Transverse colon (tissue), 4 donors: ENCODE data around the gene IPO8. TPM values are rescaled to one million over a fixed set of nuclear protein-coding genes. Genes with fewer than 3 reads are reported as not detected.

ENCODE experiments used
- DNase-seq: peaks from one replicate; pipeline ENCODE4 v3.0.0-alpha.2; 2019
- H3K27ac ChIP-seq, 4 donors: fragments of 200-600 bp; sonication (generic); 2 replicates each; pipeline ENCODE4 v1.5.1; 2016 to 2018; ENCODE audit warnings: inconsistent platforms in 4 of 4
- H3K27me3 ChIP-seq: fragments of 200-600 bp; sonication (generic); 2 replicates; pipeline ENCODE4 v1.5.1; 2017; ENCODE audit warnings: inconsistent platforms
- H3K36me3 ChIP-seq, 4 donors: fragments of 200-600 bp; sonication (generic); 2 replicates each; pipeline ENCODE4 v1.5.1; 2017 to 2019; ENCODE audit warnings: inconsistent platforms in 4 of 4
- H3K4me1 ChIP-seq, 4 donors: fragments of 200-600 bp; sonication (generic); 2 replicates each; pipeline ENCODE4 v1.5.1; 2017 to 2020; ENCODE audit warnings: inconsistent platforms in 4 of 4
- H3K4me3 ChIP-seq, 4 donors: fragments of 200-600 bp; sonication (generic); 1 replicate in 1 of 4; 2 replicates in 3 of 4; pipeline versions ENCODE4 v1.5.1 to v1.6.1; 2017 to 2019; ENCODE audit warnings: inconsistent platforms in 4 of 4
- H3K9me3 ChIP-seq, 2 donors: fragments of 200-600 bp; sonication (generic); 2 replicates each; pipeline ENCODE4 v1.5.1; 2017 to 2019; ENCODE audit warnings: inconsistent platforms in 2 of 2
- EP300 ChIP-seq: sonication (generic); formaldehyde crosslinking; IDR thresholded peaks from one replicate; pipeline ENCODE4 v1.6.1; 2017; ENCODE audit warnings: antibody characterized with exemption, low read depth
- POLR2A ChIP-seq: fragments of 450-650 bp; IDR thresholded peaks from one replicate; pipeline ENCODE4 v1.6.1; 2016; ENCODE audit warnings: antibody characterized with exemption, mild to moderate bottlenecking, moderate library complexity
- POLR2AphosphoS5 ChIP-seq, 3 donors: sonication (generic); formaldehyde crosslinking; IDR thresholded peaks; one replicate each; pipeline ENCODE4 v1.6.1; 2016; ENCODE audit warnings: antibody characterized with exemption in 3 of 3
- WGBS, 2 donors: methylation state at CpG; one replicate each; pipeline ENCODE4 v1.1.5; 2018; ENCODE audit warnings: low coverage in 1 of 2; 5-methylcytosine and 5-hydroxymethylcytosine counted together
- in situ Hi-C, 4 donors: fragments of 200-750 bp; cut with MboI; loops; one replicate each; pipeline versions ENCODE4 v1.15.0 to v1.15.1; 2017; ENCODE audit warnings: low sequenced_read_pairs in 3 of 4, low pct_ligation_motif_present in 1 of 4, low pct_unique_long_range_greater_than_20kb in 1 of 4
- intact Hi-C: fragments of 100-400 bp; cut with DNase I; formaldehyde crosslinking; loops from one replicate; pipeline ENCODE4 v1.15.1; 2023; ENCODE audit warnings: low total_unique reads
- total RNA-seq, 4 donors: library from RNA; depleted of rRNA; stranded (reverse); fragments of >200 nt; gene quantifications; one replicate each; pipeline ENCODE4 v1.1.0, GENCODE V29; 2016
- TF ChIP-seq, protein P1 (sequence below), 5 experiments: fragments of 200-600 bp in 3 of 5; fragments of 450-650 bp in 2 of 5; sonication (generic) in 3 of 5; IDR thresholded peaks; 1 replicate in 2 of 5; 2 replicates in 3 of 5; pipeline ENCODE4 v1.5.1; 2016 to 2017; ENCODE audit warnings: antibody characterized with exemption in 5 of 5, inconsistent platforms in 3 of 5, mild to moderate bottlenecking in 2 of 5, moderate library complexity in 1 of 5

IPO8 gene
- total RNA-seq, 4 donors from 2014 or later, result 35.2 to 73.9 (median 62.6) TPM

DNA sequence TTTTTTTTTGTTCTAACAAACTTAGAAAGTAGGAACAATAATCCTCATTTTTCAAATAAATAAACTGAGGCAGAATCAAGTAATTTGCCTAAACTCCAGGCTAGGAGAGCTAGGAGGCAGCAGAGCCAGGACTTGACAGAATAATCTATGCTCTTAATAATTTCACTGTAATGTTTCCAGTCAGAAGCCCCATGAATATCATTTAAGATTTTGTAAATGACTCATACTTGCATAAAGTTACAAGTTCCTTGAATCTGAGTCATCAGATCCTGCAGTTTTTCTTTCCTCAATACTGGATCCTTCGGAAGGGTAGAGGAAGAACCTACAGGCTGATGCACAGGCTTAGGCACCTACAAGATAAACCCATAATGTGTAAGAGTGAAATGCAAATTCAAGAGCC, 30.1 kb upstream of the IPO8 start:
- no peaks in the 10 kb centered on the region for H3K4me1 ChIP-seq
- TF ChIP-seq, protein P1, sequence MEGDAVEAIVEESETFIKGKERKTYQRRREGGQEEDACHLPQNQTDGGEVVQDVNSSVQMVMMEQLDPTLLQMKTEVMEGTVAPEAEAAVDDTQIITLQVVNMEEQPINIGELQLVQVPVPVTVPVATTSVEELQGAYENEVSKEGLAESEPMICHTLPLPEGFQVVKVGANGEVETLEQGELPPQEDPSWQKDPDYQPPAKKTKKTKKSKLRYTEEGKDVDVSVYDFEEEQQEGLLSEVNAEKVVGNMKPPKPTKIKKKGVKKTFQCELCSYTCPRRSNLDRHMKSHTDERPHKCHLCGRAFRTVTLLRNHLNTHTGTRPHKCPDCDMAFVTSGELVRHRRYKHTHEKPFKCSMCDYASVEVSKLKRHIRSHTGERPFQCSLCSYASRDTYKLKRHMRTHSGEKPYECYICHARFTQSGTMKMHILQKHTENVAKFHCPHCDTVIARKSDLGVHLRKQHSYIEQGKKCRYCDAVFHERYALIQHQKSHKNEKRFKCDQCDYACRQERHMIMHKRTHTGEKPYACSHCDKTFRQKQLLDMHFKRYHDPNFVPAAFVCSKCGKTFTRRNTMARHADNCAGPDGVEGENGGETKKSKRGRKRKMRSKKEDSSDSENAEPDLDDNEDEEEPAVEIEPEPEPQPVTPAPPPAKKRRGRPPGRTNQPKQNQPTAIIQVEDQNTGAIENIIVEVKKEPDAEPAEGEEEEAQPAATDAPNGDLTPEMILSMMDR (IDR thresholded peaks at IDR 0.05), result no peak
- no peak for TF ChIP-seq POLR2AphosphoS5 (IDR thresholded peaks at IDR 0.05)
- intact Hi-C loops, result no loop called here
- H3K4me3 ChIP-seq, result no peak overlapping the region
- in situ Hi-C loops, result no loop called here
- DNase-seq, result no peak
- no peaks in the 10 kb centered on the region for H3K9me3 ChIP-seq
- no peak overlapping the region for H3K27ac ChIP-seq
- H3K36me3 ChIP-seq, result peaks cover 0 to 6% (median 0%) of the 10 kb centered on the region in 4 donors
- no peaks in the 10 kb centered on the region for H3K27me3 ChIP-seq
- 88% methylated on average over 1 of the region's 1 CpG; no CpG with 5 or more reads in 1 of the 2 donors for WGBS, 2 donors

DNA sequence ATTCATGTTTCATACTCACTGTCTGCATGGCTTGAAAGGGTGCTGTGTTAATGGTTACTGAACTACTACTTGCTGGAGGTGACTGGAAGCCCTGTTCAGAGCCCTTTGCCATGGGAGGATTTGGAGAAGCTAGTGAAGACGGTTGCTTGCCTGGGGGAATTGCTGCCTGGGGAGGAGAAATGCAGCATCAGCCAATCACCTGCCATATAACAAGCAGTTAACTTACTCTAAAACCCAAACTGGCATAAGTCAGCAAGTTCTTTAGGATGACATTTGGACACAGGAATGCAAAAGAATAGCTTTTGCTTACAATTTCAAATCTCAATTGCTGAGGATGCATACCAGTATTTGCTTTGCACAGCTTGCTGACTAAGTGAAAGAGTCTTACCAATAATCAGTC, 23.4 kb upstream of the IPO8 start:
- H3K36me3 ChIP-seq, result peaks cover 0 to 16% (median 3%) of the 10 kb centered on the region in 4 donors
- intact Hi-C loops (no loop called here), in situ Hi-C loops (no loop called here)
- 33 to 63% methylated on average over 1 of the region's 1 CpG for WGBS, 2 donors
- no peaks in the 10 kb centered on the region for H3K27me3 ChIP-seq
- no peak for DNase-seq
- no peak overlapping the region for H3K27ac ChIP-seq
- H3K9me3 ChIP-seq, result no peaks in the 10 kb centered on the region
- no peak for TF ChIP-seq POLR2A
- no peak for TF ChIP-seq POLR2AphosphoS5 (IDR thresholded peaks at IDR 0.05)
- TF ChIP-seq EP300, result no peak
- TF ChIP-seq, protein P1 (IDR thresholded peaks at IDR 0.05), result no peak
- no peak overlapping the region for H3K4me3 ChIP-seq
- no peaks in the 10 kb centered on the region for H3K4me1 ChIP-seq

DNA sequence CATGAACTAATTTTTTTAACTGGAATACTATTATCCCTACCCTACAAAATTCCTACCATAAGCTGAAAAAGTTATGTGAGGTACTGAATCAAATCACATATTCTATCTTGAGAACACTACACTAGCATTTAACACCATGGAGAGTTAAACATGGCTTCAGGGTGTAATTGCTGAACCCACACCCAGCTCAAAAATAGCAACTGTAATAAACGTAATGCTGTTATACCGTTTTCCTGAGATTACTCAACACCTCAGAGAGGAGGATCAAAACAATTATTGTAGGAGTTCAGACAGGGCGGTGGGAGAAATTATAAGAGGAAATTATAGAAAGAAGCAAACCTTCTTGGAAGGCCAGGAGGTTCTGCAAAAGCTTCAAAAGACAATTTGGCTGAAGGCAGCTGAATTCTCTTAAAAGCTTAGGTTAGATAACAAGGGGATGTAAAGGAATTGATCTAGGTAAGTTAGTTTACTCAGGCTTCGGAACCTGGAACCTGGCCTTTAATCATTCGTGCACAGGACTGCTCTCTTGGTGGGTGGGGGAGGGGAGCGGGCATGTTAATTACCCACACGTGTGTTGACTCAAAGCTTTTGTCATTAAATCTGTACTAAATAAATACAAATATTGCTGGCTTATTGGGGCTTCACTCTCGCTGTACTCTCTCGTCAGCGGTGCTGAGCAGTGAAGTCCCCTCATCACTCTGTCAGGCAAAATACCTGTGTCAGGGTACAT, 12.1 kb upstream of the IPO8 start:
- WGBS, 2 donors, result 64% methylated on average over 10 of the region's 10 CpGs; no CpG with 5 or more reads in 1 of the 2 donors
- H3K9me3 ChIP-seq, result no peaks in the 10 kb centered on the region
- intact Hi-C loops, result no loop called here
- no peak overlapping the region for H3K4me3 ChIP-seq
- peak overlapping the region; percentile 1 to 59 (median 50) for H3K27ac ChIP-seq
- H3K4me1 ChIP-seq, result peaks cover 0 to 18% (median 6%) of the 10 kb centered on the region in 4 donors
- peaks cover 0 to 14% (median 2%) of the 10 kb centered on the region in 4 donors for H3K36me3 ChIP-seq
- TF ChIP-seq EP300 (no peak), POLR2AphosphoS5 (IDR thresholded peaks at IDR 0.05) (peak in 1 of 3 donors; percentile 21)
- TF ChIP-seq, protein P1 (IDR thresholded peaks at IDR 0.05), result no peak
- in situ Hi-C loops, result no loop called here
- peak; percentile 24 for DNase-seq
- no peaks in the 10 kb centered on the region for H3K27me3 ChIP-seq

DNA sequence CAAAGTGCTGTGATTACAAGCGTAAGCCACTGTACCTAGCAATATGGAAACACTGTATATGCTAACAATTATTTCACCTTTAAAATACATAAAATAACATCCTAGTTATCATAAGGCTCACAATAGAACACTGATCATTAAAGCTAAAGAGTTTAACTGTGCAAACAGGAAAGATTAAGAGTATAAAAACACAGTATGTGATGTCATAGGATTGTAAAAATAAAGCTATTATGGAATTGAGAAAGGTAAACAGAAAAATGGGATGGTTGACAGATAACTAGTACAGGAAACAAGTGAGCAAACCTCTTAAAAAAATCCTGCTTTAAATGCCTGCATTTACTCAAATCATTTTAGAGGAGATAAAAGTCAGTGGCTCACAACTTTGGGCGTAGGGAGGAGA, 10.8 kb upstream of the IPO8 start:
- TF ChIP-seq, protein P1 (IDR thresholded peaks at IDR 0.05), result no peak
- no peak for TF ChIP-seq POLR2AphosphoS5 (IDR thresholded peaks at IDR 0.05)
- TF ChIP-seq EP300, result no peak
- no peak for TF ChIP-seq POLR2A
- Histone ChIP-seq H3K9me3 (no peaks in the 10 kb centered on the region), H3K27me3 (no peaks in the 10 kb centered on the region), H3K4me3 (no peak overlapping the region), H3K4me1 (peaks cover 0 to 18% (median 6%) of the 10 kb centered on the region in 4 donors), H3K36me3 (peaks cover 0 to 14% (median 1%) of the 10 kb centered on the region in 4 donors), H3K27ac (peak overlapping the region; percentile 27 to 59 (median 44))
- WGBS, 2 donors, result 60 to 85% methylated on average over 2 of the region's 2 CpGs
- no peak for DNase-seq
- in situ Hi-C loops (no loop called here), intact Hi-C loops (no loop called here)
